GM23248 (cell line): ENCODE data around the gene ERGIC2. TPM values are rescaled to one million over a fixed set of nuclear protein-coding genes. Genes with fewer than 3 reads are reported as not detected.
A peak's percentile ranks its signal among the peaks of the same experiment; 100 is the strongest.

Experiments
- DNase-seq: peaks from one replicate; pipeline ENCODE4 v3.0.0-alpha.2; 2015
- H2AFZ ChIP-seq: fragments of 200-600 bp; sonication (generic); 2 replicates; pipeline ENCODE4 v1.6.1; 2016; ENCODE audit warnings: antibody characterized with exemption
- H3F3A ChIP-seq: fragments of 200-600 bp; sonication (generic); 2 replicates; pipeline ENCODE4 v1.6.1; 2016; ENCODE audit warnings: mild to moderate bottlenecking, antibody characterized with exemption, mixed run types; ENCODE audit not compliant: insufficient read depth
- H3K27ac ChIP-seq: fragments of 200-600 bp; sonication (generic); 2 replicates; pipeline ENCODE4 v1.5.1; 2016; ENCODE audit warnings: mild to moderate bottlenecking
- H3K27me3 ChIP-seq: fragments of 200-600 bp; sonication (generic); replicated peaks from 2 replicates; pipeline ENCODE4 v1.6.1; 2016; ENCODE audit warnings: mild to moderate bottlenecking; ENCODE audit not compliant: insufficient read depth
- H3K36me3 ChIP-seq: fragments of 200-600 bp; sonication (generic); 2 replicates; pipeline ENCODE4 v1.6.1; 2016; ENCODE audit warnings: low read depth, mild to moderate bottlenecking
- H3K4me1 ChIP-seq: fragments of 200-600 bp; sonication (generic); 2 replicates; pipeline ENCODE4 v1.6.1; 2016; ENCODE audit warnings: mild to moderate bottlenecking; ENCODE audit not compliant: insufficient read depth
- H3K4me2 ChIP-seq: fragments of 200-600 bp; sonication (generic); one replicate; pipeline ENCODE4 v1.6.1; 2016; ENCODE audit warnings: mild to moderate bottlenecking; ENCODE audit not compliant: unreplicated experiment
- H3K4me3 ChIP-seq: fragments of 200-600 bp; sonication (generic); 2 replicates; pipeline ENCODE4 v1.5.1; 2016; ENCODE audit warnings: mild to moderate bottlenecking
- H3K79me2 ChIP-seq: fragments of 200-600 bp; sonication (generic); 2 replicates; pipeline ENCODE4 v1.6.1; 2016; ENCODE audit warnings: mild to moderate bottlenecking; ENCODE audit not compliant: insufficient read depth
- H3K9ac ChIP-seq: fragments of 200-600 bp; sonication (generic); 2 replicates; pipeline ENCODE4 v1.6.1; 2016; ENCODE audit warnings: mild to moderate bottlenecking
- H3K9me2 ChIP-seq: fragments of 200-600 bp; sonication (generic); 2 replicates; pipeline ENCODE4 v1.6.1; 2016; ENCODE audit warnings: mixed run types, mild to moderate bottlenecking, moderate library complexity; ENCODE audit not compliant: insufficient read depth
- H3K9me3 ChIP-seq: fragments of 200-600 bp; sonication (generic); one replicate; pipeline ENCODE4 v1.6.1; 2017; ENCODE audit warnings: low read depth
- H4K20me1 ChIP-seq: fragments of 200-600 bp; sonication (generic); 2 replicates; pipeline ENCODE4 v1.6.0; 2016; ENCODE audit not compliant: insufficient read depth
- EZH2 ChIP-seq: fragments of 200-600 bp; sonication (generic); IDR thresholded peaks from 2 replicates; pipeline ENCODE4 v1.6.1; 2018; ENCODE audit warnings: antibody characterized with exemption, mild to moderate bottlenecking; ENCODE audit not compliant: insufficient read depth, poor library complexity, severe bottlenecking
- EZH2phosphoT487 ChIP-seq: fragments of 200-600 bp; sonication (generic); IDR thresholded peaks from 2 replicates; pipeline ENCODE4 v1.6.1; 2018; ENCODE audit warnings: antibody characterized with exemption, moderate library complexity, mild to moderate bottlenecking, low read depth; ENCODE audit not compliant: insufficient read depth
- WGBS, 2 experiments: methylation state at CpG; one replicate each; pipeline ENCODE4 v1.1.6; 2015 to 2017; ENCODE audit warnings: low lambda C conversion rate in 2 of 2, low coverage in 1 of 2; ENCODE audit errors: missing lambda C conversion rate in 2 of 2; 5-methylcytosine and 5-hydroxymethylcytosine counted together
- in situ Hi-C: fragments of 300-500 bp; cut with MboI; formaldehyde crosslinking; loops from 2 replicates; pipeline ENCODE4 v1.15.0; 2020
- polyA plus RNA-seq: library from polyadenylated mRNA; unstranded; fragments of >200 nt; fragmentation: Nextera tagmentation; extraction: Ambion mirVana; gene quantifications from 2 replicates; pipeline ENCODE4 v1.2.1, GENCODE V29; 2016
- total RNA-seq: library from RNA; depleted of rRNA; stranded (reverse); fragments of >200 nt; shearing (Covaris generic); gene quantifications from 2 replicates; pipeline ENCODE4 v1.2.3, GENCODE V29; 2014

Gene ERGIC2
- total and polyA plus RNA-seq, 2 experiments from 2014 or later: 171 to 179 TPM

GRCh38 chr12:29427964-29428363 is 47.0 kb upstream of the ERGIC2 start:
- Histone ChIP-seq H3K9me2 (0 out of 2 replicates have a peak, but pooled peaks cover 3% of the 10 kb centered on the region), H3K9me3 (no peaks in the 10 kb centered on the region), H3K27ac (no peak overlapping the region), H3K4me1 (no peaks in the 10 kb centered on the region), H4K20me1 (no peaks in the 10 kb centered on the region), H3K27me3 (no peaks in the 10 kb centered on the region), H3F3A (0 out of 2 replicates have a peak, but pooled peaks cover 4% of the 10 kb centered on the region), H3K4me2 (no peak overlapping the region), H3K36me3 (no peaks in the 10 kb centered on the region), H3K79me2 (no peaks in the 10 kb centered on the region), H3K4me3 (no peak overlapping the region), H3K9ac (no peak overlapping the region), H2AFZ (no peak overlapping the region)
- TF ChIP-seq EZH2 (no peak), EZH2phosphoT487 (no peak)
- no peak for DNase-seq
- 67 to 69% methylated on average over 4 of the region's 4 CpGs for WGBS, 2 experiments
- in situ Hi-C loops: no loop called here

GRCh38 chr12:29426498-29426897 is 45.5 kb upstream of the ERGIC2 start:
- Histone ChIP-seq H3K4me1 (no peaks in the 10 kb centered on the region), H3K4me2 (no peak overlapping the region), H3F3A (0 out of 2 replicates have a peak, but pooled peaks cover 4% of the 10 kb centered on the region), H2AFZ (no peak overlapping the region), H3K9me2 (0 out of 2 replicates have a peak, but pooled peaks cover 3% of the 10 kb centered on the region), H3K36me3 (no peaks in the 10 kb centered on the region), H3K9me3 (no peaks in the 10 kb centered on the region), H3K9ac (no peak overlapping the region), H3K4me3 (no peak overlapping the region), H4K20me1 (no peaks in the 10 kb centered on the region), H3K79me2 (no peaks in the 10 kb centered on the region), H3K27ac (no peak overlapping the region), H3K27me3 (no peaks in the 10 kb centered on the region)
- 65 to 79% methylated on average over 2 of the region's 2 CpGs for WGBS, 2 experiments
- in situ Hi-C loops: no loop called here
- TF ChIP-seq EZH2phosphoT487: no peak
- no peak for TF ChIP-seq EZH2
- no peak for DNase-seq

- no peaks in the 10 kb centered on the region for H3K9me3 ChIP-seq
- H3K4me3 ChIP-seq: no peak overlapping the region
- H3K79me2 ChIP-seq: no peaks in the 10 kb centered on the region
- 36 to 44% methylated on average over 2 of the region's 2 CpGs for WGBS, 2 experiments
- no peaks in the 10 kb centered on the region for H3K27me3 ChIP-seq
- H3K9ac ChIP-seq: no peak overlapping the region
- no peaks in the 10 kb centered on the region for H4K20me1 ChIP-seq
- H2AFZ ChIP-seq: no peak overlapping the region
- no peaks in the 10 kb centered on the region for H3K36me3 ChIP-seq
- H3K4me2 ChIP-seq: no peak overlapping the region
- TF ChIP-seq EZH2phosphoT487 (no peak), EZH2 (no peak)
- in situ Hi-C loops: no loop called here
- no peak for DNase-seq
- H3K9me2 ChIP-seq: 0 out of 2 replicates have a peak, but pooled peaks cover 3% of the 10 kb centered on the region
- no peak overlapping the region for H3K27ac ChIP-seq
- H3K4me1 ChIP-seq: no peaks in the 10 kb centered on the region
- H3F3A ChIP-seq: 0 out of 2 replicates have a peak, but pooled peaks cover 4% of the 10 kb centered on the region
Observed at GRCh38 chr12:29425722-29426121, 44.8 kb upstream of the ERGIC2 start.

GRCh38 chr12:29416748-29417147 is 35.8 kb upstream of the ERGIC2 start:
- in situ Hi-C loops: no loop called here
- no peak overlapping the region for H3K9ac ChIP-seq
- no peak overlapping the region for H3K27ac ChIP-seq
- H3K4me2 ChIP-seq: no peak overlapping the region
- no peaks in the 10 kb centered on the region for H3F3A ChIP-seq
- H3K4me3 ChIP-seq: no peak overlapping the region
- H3K4me1 ChIP-seq: no peaks in the 10 kb centered on the region
- DNase-seq: no peak
- no peak overlapping the region for H2AFZ ChIP-seq
- H3K79me2 ChIP-seq: no peaks in the 10 kb centered on the region
- H3K9me3 ChIP-seq: no peaks in the 10 kb centered on the region
- H3K36me3 ChIP-seq: no peaks in the 10 kb centered on the region
- H4K20me1 ChIP-seq: no peaks in the 10 kb centered on the region
- TF ChIP-seq EZH2 (no peak), EZH2phosphoT487 (no peak)
- H3K27me3 ChIP-seq: no peaks in the 10 kb centered on the region
- no peaks in the 10 kb centered on the region for H3K9me2 ChIP-seq

- TF ChIP-seq EZH2 (no peak), EZH2phosphoT487 (no peak)
- WGBS, 2 experiments: 34 to 36% methylated on average over 4 of the region's 4 CpGs
Observed at GRCh38 chr12:29415111-29415510, 34.1 kb upstream of the ERGIC2 start.

More at GRCh38 chr12:29415111-29415510, 34.1 kb upstream of the ERGIC2 start:
- no peaks in the 10 kb centered on the region for H4K20me1 ChIP-seq
- DNase-seq: peak; percentile 5
- no peak overlapping the region for H3K9ac ChIP-seq
- no peak overlapping the region for H2AFZ ChIP-seq
- H3K4me1 ChIP-seq: no peaks in the 10 kb centered on the region
- no peak overlapping the region for H3K4me3 ChIP-seq
- no peaks in the 10 kb centered on the region for H3F3A ChIP-seq
- H3K27ac ChIP-seq: no peak overlapping the region
- no peaks in the 10 kb centered on the region for H3K79me2 ChIP-seq
- in situ Hi-C loops: no loop called here
- no peaks in the 10 kb centered on the region for H3K9me3 ChIP-seq
- no peaks in the 10 kb centered on the region for H3K36me3 ChIP-seq
- H3K9me2 ChIP-seq: no peaks in the 10 kb centered on the region
- H3K4me2 ChIP-seq: no peak overlapping the region
- H3K27me3 ChIP-seq: no peaks in the 10 kb centered on the region
